Neural progenitor cell (in vitro differentiated cells): ENCODE data around the gene CDS2.

Experiments
- CTCF ChIP-seq: fragments of 200-600 bp; sonication (generic); IDR thresholded peaks from 2 replicates; pipeline ENCODE4 v1.5.1; 2017; ENCODE audit warnings: antibody characterized with exemption, mild to moderate bottlenecking
- EZH2 ChIP-seq: fragments of 200-600 bp; sonication (generic); IDR thresholded peaks from 2 replicates; pipeline ENCODE4 v1.6.1; 2017; ENCODE audit warnings: antibody characterized with exemption, mild to moderate bottlenecking, moderate library complexity
- EZH2phosphoT487 ChIP-seq: fragments of 200-600 bp; sonication (generic); IDR thresholded peaks from 2 replicates; pipeline ENCODE4 v1.6.1; 2017; ENCODE audit warnings: antibody characterized with exemption

DNA sequence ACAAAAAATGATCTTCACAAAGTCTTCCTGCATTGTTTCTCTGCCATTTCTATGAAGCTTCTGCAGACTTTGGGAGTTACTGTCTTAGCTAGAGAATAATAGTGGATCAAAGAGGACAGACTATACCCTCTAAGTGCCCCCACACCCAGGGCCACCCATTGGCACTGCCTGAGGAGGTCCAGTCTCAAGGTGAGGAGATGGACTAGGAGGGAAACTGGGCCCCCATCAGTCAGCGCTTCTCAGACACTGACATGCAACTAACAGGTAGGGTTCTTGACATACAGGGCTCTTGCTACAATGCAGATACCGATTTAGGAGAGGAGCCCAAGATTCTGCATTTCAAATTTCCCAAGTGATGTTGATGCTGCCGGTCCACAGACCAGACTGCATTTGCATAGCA is 31.4 kb upstream of the CDS2 start:
- TF ChIP-seq EZH2phosphoT487 (no peak), CTCF (no peak), EZH2 (no peak)
